ENCODE results near the gene MYH16. TPM values are rescaled to one million over a fixed set of nuclear protein-coding genes. Genes with fewer than 3 reads are reported as not detected.

MYH16 gene
- total RNA-seq, 4 donors from 2014 or later = not detected

DNA sequence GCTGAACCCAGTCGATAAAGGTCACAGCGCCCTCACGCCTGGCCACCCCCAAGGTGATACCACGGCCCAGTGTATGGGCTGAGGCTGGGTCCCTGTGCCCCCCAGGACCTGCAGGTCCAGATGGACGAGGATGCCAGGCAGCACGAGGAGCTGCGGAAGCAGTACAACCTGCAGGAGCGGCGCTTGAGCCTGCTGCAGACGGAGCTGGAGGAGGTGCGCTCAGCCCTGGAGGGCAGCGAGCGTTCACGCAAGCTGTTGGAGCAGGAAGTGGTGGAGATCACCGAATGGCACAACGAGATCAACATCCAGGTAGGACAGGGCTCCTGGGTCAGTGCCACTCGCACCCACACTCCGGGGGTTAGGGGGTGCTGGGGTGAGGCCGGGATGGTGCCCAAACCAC lies 28.9 kb downstream of the MYH16 start:
- H3K9me3 ChIP-seq = no peaks in the 10 kb centered on the region
- H3K36me3 ChIP-seq = no peaks in the 10 kb centered on the region
- TF ChIP-seq EP300 (IDR thresholded peaks at IDR 0.05) (no peak), POLR2AphosphoS5 (IDR thresholded peaks at IDR 0.05) (no peak), POLR2A (IDR thresholded peaks at IDR 0.05) (no peak)
- TF ChIP-seq, protein P1, sequence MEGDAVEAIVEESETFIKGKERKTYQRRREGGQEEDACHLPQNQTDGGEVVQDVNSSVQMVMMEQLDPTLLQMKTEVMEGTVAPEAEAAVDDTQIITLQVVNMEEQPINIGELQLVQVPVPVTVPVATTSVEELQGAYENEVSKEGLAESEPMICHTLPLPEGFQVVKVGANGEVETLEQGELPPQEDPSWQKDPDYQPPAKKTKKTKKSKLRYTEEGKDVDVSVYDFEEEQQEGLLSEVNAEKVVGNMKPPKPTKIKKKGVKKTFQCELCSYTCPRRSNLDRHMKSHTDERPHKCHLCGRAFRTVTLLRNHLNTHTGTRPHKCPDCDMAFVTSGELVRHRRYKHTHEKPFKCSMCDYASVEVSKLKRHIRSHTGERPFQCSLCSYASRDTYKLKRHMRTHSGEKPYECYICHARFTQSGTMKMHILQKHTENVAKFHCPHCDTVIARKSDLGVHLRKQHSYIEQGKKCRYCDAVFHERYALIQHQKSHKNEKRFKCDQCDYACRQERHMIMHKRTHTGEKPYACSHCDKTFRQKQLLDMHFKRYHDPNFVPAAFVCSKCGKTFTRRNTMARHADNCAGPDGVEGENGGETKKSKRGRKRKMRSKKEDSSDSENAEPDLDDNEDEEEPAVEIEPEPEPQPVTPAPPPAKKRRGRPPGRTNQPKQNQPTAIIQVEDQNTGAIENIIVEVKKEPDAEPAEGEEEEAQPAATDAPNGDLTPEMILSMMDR (IDR thresholded peaks at IDR 0.05) = no peak
- no peaks in the 10 kb centered on the region for H3K4me1 ChIP-seq
- H3K4me3 ChIP-seq = no peak overlapping the region
- H3K27ac ChIP-seq = no peak overlapping the region
- 67% methylated on average over 4 of the region's 19 CpGs; no CpG with 5 or more reads in 1 of the 2 donors for WGBS, 2 donors (ENCODE audit: low coverage in 1 of 2)
- no peaks in the 10 kb centered on the region for H3K27me3 ChIP-seq
- ATAC-seq = no peak

DNA sequence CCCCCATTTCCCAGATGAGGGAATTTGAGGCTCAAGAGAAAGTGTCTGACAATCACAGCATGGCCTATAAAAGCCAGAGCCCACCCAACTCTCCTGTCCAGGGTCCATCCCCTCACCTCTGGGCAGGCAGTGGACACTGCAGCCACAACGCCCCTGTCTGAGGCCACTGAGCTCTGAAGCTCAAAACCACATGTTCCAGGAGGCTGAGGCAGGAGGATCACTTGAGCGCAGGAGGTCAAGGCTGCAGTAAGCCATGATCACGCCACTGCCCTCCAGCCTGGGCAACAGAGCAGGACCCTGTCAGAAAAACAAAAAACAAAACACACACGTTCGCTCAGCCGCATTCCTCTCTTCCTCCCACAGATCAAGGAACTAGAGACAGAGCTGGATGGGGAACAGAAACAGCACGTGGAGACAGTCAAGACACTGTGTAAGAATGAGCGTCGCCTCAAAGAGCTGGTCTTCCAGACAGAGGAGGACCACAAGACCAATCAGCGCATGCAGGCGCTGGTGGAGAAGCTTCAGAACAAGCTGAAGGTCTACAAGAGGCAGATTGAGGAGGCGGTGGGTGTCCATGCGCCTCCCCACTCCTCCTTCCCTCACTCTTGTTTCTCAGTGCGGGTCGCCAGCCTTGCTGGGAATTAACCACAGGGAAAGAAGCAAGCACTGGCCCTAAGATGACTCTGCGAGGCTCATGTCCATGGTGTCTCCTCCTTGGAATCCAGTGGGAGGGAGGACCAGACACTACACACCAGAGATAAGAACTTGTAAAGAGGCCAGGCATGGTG lies 33.0 kb downstream of the MYH16 start:
- WGBS, 2 donors (ENCODE audit: low coverage in 1 of 2) = 82 to 100% methylated on average over 1 to 14 of the region's 16 CpGs

DNA sequence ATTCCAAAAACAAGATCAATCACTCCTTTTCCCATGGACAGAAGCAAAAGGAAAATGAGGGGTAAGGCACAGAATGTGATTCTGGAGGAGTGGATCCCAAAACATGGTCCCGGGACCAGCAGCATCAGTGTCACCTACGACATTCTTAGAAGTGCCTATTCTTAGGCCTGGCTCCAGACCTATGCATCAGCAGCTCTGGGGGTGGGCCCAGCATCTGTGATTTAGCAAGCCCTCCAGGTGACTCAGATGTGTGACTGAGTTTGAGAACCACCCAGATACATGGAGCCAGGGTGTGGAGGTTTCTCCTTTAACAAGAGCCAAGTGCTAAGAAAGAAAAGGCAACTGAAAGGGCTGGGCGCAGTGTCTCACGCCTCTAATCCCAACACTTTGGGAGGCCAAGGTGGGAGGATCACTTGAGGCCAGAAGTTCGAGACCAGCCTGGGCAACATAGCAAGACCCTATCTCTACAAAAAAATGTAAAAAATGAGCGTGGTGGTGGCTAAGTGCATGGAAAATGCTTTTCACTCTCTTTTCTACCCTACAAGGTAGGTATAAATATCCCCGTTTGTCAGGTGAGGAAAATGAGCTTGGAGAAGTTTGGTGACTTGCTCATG lies 35.9 kb downstream of the MYH16 start:
- no peaks in the 10 kb centered on the region for H3K36me3 ChIP-seq
- H3K27ac ChIP-seq = no peak overlapping the region
- no peak overlapping the region for H3K4me3 ChIP-seq
- 81 to 87% methylated on average over 3 to 6 of the region's 7 CpGs for WGBS, 2 donors (ENCODE audit: low coverage in 1 of 2)
- H3K27me3 ChIP-seq = no peaks in the 10 kb centered on the region
- no peak for ATAC-seq
- H3K9me3 ChIP-seq = peaks cover 0 to 13% (median 0%) of the 10 kb centered on the region in 3 donors
- H3K4me1 ChIP-seq = peaks cover 0 to 7% (median 0%) of the 10 kb centered on the region in 3 donors
- TF ChIP-seq POLR2AphosphoS5 (IDR thresholded peaks at IDR 0.05) (no peak), POLR2A (IDR thresholded peaks at IDR 0.05) (no peak), EP300 (IDR thresholded peaks at IDR 0.05) (no peak)
- TF ChIP-seq, protein P1 (IDR thresholded peaks at IDR 0.05) = no peak

More for the DNA sequence above, 33.0 kb downstream of the MYH16 start:
- Histone ChIP-seq H3K9me3 (peaks cover 0 to 13% (median 0%) of the 10 kb centered on the region in 3 donors), H3K4me3 (no peak overlapping the region), H3K4me1 (no peaks in the 10 kb centered on the region), H3K27ac (no peak overlapping the region), H3K27me3 (no peaks in the 10 kb centered on the region), H3K36me3 (no peaks in the 10 kb centered on the region)
- no peak for ATAC-seq
- TF ChIP-seq, protein P1 (IDR thresholded peaks at IDR 0.05) = no peak
- no peak for TF ChIP-seq EP300 (IDR thresholded peaks at IDR 0.05)
- TF ChIP-seq POLR2AphosphoS5 (IDR thresholded peaks at IDR 0.05) = no peak
- TF ChIP-seq POLR2A (IDR thresholded peaks at IDR 0.05) = no peak

DNA sequence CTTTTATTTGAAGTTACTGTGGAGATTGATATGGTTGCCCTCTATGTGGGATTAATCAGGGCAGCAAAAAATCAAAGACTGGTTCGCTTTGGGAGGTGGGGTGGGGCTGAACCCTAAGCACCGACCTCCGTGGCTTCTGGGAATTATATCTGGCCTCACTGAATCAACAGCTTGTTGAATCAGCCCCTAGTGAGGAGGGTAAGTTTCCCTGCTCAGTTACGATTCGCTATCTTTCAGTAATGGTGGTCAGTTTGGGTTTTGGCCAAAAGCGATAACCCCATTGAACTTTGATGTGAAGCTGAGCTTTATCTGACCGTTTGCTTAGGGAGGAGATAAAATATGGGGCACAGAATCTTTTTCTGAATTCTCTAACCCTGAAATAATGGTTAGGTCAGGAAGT lies 36.5 kb downstream of the MYH16 start:
- Histone ChIP-seq H3K4me1 (peaks cover 0 to 7% (median 0%) of the 10 kb centered on the region in 3 donors), H3K27me3 (no peaks in the 10 kb centered on the region), H3K9me3 (peaks cover 0 to 13% (median 0%) of the 10 kb centered on the region in 3 donors), H3K27ac (no peak overlapping the region), H3K4me3 (no peak overlapping the region), H3K36me3 (no peaks in the 10 kb centered on the region)
- TF ChIP-seq, protein P1 (IDR thresholded peaks at IDR 0.05) = no peak
- TF ChIP-seq EP300 (IDR thresholded peaks at IDR 0.05) (no peak), POLR2A (IDR thresholded peaks at IDR 0.05) (no peak), POLR2AphosphoS5 (IDR thresholded peaks at IDR 0.05) (no peak)
- 54 to 93% methylated on average over 6 to 7 of the region's 7 CpGs for WGBS, 2 donors (ENCODE audit: low coverage in 1 of 2)
- ATAC-seq = no peak

Measured in gastroesophageal sphincter (tissue), 4 donors.